Measurements from ENCODE around the gene DSG4. TPM values are rescaled to one million over a fixed set of nuclear protein-coding genes. Genes with fewer than 3 reads are reported as not detected.

DSG4 gene
- total RNA-seq, 1 donor from 2014 or later, result not detected

DNA sequence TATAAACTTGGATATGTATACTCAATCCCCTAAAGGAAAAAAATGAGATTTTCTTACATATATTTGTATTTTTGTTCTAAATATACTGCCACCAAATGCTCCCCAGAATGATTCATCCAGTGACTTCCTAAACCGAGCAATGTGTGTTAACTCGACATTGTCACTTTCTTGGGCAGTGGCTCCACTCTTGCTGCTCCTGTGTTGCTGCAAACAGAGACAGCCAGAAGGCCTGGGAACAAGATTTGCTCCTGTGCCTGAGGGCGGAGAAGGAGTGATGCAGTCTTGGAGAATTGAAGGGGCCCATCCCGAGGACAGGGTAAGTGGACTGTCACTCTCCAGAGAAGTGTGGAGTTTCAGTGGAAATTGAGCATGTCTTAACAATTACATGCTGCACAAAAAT is 32.7 kb downstream of the DSG4 start:
- intact Hi-C loops (cut with micrococcal nuclease), result no loop called here

DNA sequence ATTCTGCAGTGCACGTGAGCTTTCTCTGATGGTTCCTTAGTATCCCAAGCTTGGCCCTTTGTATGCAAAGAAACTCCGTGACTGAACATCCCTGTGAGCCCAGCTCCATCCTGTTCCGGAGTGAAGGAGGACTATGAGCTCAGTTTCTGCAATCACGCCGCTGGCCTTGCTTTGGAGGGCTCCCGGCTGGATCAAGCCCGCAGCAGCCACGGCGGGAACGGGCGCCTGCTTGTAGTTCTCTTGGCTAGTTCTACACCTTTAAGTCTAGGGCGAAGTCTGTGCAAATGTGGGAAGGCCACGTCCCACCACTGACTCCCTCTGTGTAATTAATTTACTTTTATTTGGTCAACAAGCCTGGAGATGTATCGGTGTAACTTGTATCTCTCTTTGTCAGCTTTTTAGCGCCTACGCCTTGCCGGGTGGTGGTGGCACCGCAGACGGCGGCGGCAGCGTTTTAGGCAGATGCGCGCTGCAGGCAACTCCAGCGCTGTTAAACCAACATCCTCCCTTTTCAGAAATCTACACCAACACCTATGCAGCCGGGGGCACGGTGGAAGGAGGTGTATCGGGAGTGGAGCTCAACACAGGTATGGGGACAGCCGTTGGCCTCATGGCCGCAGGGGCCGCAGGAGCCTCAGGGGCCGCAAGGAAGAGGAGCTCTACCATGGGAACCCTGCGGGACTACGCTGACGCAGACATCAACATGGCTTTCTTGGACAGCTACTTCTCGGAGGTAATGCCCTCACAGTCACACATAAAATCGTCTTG is 34.3 kb downstream of the DSG4 start:
- intact Hi-C loops (cut with micrococcal nuclease), result no loop called here

DNA sequence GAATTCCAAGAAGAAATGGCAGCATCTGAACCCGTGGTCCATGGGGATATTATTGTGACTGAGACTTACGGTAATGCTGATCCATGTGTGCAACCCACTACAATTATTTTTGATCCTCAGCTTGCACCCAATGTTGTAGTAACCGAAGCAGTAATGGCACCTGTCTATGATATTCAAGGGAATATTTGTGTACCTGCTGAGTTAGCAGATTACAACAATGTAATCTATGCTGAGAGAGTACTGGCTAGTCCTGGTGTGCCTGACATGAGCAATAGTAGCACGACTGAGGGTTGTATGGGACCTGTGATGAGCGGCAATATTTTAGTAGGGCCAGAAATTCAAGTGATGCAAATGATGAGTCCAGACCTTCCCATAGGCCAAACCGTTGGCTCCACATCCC is 36.6 kb downstream of the DSG4 start:
- intact Hi-C loops (cut with micrococcal nuclease), result no loop called here

DNA sequence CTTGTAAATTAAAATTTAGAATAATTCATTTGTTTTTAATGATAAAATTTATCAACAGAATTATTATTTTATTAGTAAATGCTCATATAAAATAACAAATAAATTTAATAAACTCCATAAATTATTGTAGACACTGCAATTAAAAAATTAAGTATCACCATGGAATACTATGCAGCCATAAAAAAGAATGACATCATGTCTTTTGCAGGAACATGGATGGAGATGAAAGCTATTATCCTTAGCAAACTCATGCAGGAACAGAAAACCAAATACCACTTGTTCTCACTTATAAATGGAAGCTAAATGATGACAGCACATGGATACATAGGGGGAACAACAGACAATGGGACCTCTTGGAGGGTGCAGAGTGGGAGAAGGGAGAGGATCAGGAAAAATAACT is 41.3 kb downstream of the DSG4 start:
- intact Hi-C loops (cut with micrococcal nuclease), result no loop called here

DNA sequence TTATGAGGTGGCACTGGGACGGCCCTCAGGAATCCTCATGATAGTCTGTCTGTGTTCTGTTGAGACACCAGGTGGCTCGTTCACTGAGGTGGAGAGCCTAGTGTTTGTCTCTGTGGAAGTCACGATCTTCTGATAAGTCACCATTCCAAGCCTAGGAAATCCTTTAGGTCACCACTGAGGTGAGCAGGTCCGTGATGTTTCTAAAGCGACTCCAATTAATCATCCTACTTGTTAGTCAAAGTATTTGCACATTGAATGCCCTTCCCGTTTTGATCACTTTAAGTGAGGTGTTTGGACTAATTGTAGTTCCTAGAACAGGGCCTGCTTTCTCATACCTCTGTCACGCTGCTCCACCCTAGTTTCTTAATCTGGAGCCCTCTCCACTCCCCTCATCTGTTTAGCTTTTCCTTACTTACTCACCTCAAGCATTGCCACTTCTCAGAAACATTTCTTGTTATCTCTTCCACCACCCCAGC is 42.9 kb downstream of the DSG4 start:
- intact Hi-C loops (cut with micrococcal nuclease), result no loop called here

DNA sequence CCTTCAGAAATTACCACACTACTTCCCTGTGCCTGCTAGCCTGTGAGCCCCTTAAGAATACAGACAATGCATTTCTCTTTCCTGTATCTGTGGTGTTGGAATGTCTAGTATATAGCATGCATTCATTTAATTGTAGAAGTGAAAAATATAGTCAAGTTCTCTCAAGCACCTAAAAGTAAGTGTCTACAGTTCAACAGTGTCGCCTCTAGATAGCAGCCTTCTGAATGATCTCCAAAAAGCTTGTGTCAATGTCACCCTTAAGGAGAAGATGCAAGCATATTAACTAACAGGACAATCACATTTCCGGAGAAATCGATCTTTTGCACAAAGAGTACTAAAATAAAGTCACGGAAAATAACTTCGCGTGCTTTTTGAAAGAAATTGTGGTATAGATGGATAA is 43.5 kb downstream of the DSG4 start:
- intact Hi-C loops (cut with micrococcal nuclease), result no loop called here

DNA sequence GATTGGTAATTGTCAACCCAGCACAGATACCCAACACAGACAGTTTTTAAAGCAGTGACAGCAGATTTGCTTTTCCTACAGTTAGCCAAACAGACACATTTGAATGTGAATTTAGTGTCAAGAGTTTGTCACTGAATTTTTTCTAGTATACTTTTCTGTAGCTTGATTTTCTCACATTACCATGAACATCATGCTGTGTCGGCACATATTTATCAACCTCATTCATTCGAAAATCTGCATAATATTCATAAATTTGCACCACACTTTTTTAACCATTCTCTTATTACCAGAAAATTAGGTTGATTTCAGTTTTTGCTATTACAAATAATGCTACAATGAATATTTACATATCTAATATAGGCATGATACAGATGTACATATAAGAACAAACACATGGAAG is 43.9 kb downstream of the DSG4 start:
- intact Hi-C loops (cut with micrococcal nuclease), result no loop called here

DNA sequence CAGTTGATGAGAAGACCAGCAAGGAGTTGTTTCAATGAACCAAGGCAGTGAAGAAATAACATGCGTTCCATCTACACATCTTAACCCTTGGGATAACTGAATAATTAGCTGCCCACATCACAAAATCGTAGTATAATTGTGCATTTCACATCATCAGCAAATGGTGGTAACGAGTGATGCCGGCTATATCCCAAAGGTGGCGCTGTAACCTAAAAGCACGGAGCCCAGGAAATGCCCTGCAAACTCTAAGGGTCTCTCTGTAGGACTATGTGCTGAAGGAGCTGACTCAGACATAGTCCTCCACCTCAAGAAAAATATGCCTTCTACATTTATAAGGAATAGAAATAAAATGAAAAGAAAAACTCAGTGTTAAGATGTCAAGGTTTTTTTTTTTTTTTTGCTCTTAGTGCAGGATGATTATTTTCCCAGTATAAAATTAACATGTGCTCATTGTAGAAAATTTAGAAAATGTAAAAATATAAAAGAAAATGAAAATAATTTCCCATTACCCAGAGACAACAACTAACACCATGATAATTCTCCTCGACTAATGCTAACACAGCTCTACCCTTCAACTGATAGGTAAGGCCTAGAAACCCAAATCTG is 47.9 kb downstream of the DSG4 start:
- intact Hi-C loops (cut with micrococcal nuclease), result no loop called here

DNA sequence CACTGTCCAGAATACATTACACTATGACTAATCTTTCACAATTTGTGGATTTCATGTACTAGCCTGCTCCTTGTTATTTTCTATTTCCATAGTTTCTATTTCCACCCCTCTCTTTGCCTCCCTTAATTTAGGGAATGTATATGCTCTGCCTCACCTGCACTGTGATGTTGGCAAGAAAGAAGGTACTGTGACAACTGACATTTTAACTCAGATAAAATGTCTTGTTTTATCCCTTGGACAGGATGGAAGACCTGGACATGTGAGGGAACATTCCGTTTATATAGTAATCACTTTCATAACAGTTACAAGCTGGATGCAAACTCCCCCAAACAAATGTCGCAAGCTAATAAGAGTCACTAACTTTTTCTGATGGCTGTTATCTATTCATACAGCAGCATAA is 49.4 kb downstream of the DSG4 start:
- intact Hi-C loops (cut with micrococcal nuclease), result no loop called here

DNA sequence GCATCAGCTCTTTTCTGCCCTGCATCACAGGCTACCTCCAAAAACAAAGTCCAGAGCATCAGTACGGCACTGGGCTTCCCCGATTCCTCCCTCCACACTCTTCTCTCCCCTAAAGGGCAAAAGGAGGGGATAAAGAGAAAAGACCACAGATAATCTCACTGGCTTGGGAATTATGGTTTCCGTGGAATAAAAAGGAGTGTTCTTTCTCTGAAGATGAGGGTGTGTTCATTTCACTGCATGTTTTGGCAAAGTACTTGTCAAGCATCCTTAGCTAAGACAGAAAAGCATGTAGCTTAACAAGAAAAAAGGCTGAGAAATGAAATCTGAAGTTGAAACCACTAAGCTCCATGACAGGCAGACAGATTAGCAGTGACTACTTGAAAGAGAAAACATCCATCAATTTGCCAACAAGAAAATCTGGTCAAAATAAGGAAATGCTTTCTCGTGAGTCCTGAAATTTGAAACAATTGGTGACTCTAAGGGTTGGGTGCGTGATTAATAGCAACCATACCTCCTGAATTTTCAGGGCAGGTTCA is 50.4 kb downstream of the DSG4 start:
- intact Hi-C loops (cut with micrococcal nuclease), result no loop called here

DNA sequence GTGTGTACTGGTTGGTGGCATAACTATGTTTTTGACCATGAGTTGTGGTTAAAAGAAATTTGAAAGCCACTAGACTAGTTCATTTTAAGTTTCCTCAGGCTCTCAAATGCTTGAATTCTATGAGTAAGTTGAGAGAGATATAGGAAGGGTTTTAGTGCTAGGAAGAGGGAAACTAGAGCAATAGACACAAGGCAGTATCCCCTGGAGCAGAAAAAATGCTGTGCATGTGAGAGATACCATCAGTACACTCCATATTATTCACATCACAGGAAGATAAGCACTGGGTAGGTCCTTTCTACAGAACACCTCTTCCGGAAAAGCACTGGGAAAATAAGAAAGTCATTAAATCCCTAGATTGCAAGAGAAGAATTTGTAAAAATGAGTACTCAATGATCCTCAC is 51.6 kb downstream of the DSG4 start:
- intact Hi-C loops (cut with micrococcal nuclease), result no loop called here

DNA sequence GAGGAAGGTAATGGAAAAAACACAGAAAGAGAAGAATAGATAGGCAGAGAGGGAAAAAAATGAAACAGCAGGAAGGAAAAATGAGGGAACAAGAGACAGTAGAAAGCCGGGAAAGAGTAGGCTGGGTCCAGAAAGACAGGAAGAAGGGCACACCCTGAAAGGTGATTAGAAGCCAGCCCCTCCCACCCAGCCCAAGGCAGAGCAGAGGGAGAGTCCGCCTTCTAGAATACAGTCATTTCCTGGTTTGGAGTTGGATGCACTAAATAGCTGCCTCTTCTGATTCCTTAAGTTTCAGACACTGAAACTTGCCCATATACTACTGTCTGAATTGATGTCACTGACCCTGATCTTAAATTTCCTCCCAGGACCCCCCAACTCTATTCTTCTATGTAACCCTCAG is 53.0 kb downstream of the DSG4 start:
- intact Hi-C loops (cut with micrococcal nuclease), result no loop called here

DNA sequence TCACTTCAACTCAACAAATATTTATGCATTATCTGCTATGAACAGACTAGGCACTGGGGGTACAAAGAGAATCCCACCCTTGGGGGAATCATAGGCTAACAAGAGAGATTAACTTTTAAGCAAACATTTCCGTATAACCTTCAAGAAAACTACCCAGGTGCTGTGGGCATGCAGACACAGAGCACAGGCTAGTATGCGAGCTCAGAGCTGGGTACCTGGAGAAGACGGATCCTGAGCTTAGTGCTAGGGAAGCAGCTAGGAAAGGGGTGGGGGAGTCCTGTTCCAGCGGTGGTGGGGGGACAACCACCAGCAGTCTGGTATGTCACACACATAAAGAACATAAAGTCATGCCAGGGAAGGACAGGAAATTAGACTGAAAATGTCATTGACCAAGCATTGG is 53.5 kb downstream of the DSG4 start:
- intact Hi-C loops (cut with micrococcal nuclease), result no loop called here

DNA sequence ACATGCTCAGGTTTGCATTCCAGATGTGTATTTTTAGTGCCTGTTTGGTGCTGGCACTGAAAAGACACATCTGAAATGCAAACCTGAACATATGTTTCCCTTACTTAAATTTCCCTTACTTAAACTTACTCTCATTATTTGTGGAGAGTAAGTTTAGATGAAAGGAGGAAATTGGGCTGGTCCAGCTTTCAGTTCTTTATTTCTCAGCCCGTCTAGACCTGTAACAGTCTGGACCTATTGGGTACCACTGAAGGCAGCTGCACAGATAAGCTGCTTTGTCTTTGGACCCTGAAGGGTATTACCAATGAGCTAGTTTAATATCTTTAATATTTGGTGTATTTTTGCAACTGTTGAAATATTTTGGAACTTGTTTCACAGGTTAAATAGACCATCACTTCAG is 54.0 kb downstream of the DSG4 start:
- intact Hi-C loops (cut with micrococcal nuclease), result no loop called here

DNA sequence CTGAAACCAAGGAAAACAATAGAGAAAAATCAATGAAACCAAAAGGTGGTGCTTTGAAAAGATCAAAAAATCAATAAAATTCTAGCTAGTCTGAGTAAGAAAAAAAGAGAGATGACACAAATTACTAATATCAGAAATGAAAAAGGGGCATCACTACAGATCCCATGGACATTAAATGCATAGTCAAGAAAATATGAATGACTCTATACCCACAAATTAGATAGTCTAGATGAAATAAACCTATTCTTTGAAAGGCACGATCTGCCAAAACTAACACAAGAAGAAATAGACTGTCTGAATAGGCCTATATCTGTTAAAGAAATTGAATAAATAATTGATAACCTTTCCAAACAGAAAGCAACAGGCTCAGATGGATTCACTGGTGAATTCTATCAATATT is 55.7 kb downstream of the DSG4 start:
- intact Hi-C loops (cut with micrococcal nuclease), result no loop called here

DNA sequence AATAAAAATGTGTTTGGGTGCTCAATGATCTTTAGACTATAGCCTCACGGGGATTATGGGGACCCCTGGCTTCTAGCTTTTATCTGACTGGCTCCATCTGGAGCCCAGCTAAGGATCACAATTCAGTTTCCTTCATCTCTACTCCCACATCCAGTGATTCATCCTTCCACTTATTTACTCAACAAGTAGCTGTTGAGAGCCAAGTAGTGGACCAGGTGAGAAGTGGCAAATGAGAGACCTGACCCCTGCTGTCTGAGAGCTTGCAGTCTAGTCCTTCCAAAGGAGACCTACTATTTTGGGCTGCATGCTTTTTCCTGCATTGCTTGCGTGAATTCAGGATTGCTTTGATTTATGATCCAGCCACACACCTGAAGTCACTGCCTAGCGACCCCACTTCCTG is 60.2 kb downstream of the DSG4 start:
- intact Hi-C loops (cut with micrococcal nuclease), result no loop called here

DNA sequence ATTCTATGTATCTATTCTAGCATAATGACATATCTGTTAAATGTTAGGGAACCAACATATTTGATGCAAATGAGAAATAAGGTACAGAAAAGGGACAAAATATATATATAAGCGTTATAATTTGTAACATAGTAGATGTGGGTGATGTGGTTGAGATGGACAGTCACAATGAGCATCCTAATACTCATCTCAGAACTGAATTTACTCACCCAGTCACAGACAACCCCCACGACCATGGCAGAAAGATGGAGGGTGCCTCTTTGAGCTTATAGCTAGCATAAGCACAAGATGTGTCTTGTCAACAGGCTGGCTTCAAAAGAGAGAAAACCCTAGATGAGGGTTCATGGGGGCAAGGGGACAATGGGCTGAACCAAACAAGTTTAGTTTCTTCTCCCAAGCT is 61.8 kb downstream of the DSG4 start:
- intact Hi-C loops (cut with micrococcal nuclease), result no loop called here

DNA sequence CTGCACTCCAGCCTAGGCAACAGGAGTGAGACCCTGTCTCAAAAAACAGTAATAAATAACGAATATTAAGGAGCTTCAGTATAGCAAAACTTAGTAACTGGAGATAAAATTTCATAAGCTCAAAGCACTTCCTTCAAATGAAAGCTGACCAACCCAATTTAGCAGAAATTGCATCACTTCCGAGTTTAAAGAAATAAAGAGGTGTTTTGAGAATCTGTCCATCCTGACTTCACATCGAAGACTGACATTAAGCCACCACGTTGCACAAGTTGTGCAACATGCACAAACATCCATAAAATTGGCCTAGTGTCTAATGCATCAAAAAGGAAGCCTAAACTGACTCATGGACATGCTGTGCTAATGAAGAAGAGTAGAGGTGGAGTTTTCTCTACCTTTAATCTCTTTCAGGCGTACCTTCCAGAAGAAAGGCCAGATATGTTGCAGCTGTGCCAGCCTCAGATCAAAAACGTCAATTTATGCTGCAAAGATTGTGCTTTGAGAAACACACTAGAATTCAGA is 63.3 kb downstream of the DSG4 start:
- intact Hi-C loops (cut with micrococcal nuclease), result no loop called here

DNA sequence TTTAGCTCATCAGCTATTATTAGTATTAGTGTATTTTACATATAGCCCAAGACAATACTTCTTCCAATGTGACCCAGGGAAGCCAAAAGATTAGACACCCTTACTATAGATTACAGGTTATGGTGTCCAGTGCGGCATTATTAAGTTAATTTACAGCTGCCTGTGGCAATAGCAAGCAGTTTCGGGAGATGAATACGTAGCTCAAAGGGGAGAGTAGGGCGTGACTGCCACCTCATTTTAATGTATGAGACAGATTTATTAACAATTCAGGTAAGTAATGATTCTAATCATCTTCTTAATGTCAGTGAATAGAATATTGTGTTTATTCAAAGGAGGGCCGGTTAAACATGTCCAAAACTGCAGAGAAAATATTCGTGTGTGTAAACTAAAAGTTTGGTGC is 64.2 kb downstream of the DSG4 start:
- intact Hi-C loops (cut with micrococcal nuclease), result no loop called here

DNA sequence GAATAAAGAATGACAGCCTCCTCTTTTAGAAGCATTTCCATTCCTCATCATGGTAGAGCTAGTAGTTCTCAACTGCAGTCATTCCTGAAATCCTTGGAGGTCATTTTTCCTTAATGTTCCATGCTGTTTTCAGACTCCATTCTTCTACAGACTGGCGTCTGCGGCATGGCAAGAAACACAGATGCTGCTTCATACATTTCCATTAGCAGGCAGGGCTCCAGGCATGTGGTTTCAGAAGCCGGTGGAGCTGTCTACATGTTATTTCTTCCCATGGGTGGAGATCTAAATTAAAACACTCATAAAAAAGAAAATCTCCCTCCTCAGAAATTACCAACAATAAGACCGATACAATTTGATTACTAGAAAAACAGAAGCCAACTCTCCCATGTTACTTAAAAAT is 64.9 kb downstream of the DSG4 start:
- intact Hi-C loops (cut with micrococcal nuclease), result no loop called here

DNA sequence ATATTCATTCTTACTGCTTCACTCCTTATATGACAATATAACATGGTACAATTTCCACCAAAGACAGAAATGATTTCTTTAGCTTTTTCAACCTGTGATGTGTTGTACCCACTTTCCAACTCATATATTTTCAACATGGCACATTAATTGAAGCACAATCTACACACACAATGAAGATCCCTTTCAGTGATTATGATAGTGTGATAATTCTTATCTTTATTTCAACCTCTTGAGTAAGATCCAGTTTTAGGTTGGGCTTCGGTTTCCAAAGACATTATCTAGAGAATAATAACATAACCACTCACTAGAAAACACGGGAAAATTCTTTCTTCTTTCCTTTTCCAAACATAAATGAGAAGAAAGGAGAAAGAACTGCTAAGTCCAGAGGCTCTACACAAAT is 67.6 kb downstream of the DSG4 start:
- intact Hi-C loops (cut with micrococcal nuclease), result no loop called here

DNA sequence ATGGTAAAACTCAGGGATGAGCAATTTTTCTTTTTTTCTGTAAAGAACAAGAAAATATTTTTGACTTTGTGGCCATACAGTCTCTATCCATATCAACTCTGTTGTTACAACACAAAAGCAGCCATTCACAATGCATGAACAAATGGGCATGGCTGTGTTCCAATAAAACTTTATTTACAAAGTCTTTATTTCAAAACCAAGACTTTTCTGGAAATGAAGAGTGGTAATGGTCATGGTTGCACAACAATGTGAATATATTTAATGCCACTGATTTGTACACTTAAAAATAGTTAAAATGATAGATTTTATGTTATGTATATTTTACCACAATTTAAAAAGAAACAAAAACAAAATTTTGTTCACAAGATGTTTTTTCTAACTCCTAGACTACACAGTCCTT is 69.3 kb downstream of the DSG4 start:
- intact Hi-C loops (cut with micrococcal nuclease), result no loop called here

DNA sequence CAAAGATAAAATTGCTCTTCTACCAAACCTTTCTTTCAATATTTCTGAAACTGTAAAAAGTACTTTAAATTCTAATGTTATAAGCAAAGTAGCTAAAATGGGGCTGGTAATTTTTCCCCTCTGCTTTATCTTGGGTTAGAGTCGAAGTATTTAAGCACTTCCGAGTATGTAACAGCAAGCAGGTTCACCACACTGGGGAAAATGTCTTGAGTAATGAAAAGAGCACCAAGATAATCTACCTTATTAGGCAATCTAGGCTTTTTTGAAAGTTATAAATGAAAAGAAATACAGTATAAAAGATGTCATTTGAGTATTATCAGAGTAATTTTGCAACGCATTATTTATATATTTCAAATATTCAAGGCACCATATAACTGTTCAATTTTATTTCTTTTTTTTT is 70.3 kb downstream of the DSG4 start:
- intact Hi-C loops (cut with micrococcal nuclease), result no loop called here

Measured in T-helper 1 cell treated with Interleukin-12 subunit alpha and Interleukin-12 subunit beta and Interleukin-4 antibody, amounts not matched to agents 30 ng/mL and 1 ng/mL, for 36 hours (primary cell).